HepG2 (cell line): ENCODE data around the gene POC1A. TPM values are rescaled to one million over a fixed set of nuclear protein-coding genes. Genes with fewer than 3 reads are reported as not detected.
A peak's percentile ranks its signal among the peaks of the same experiment; 100 is the strongest.

Experiments
- FOXA3 ChIP-seq: IDR thresholded peaks from 2 replicates; pipeline ENCODE4 v1.6.1; 2016; ENCODE audit warnings: missing genetic modification reagents, missing compliant biosample characterization
- GATAD2A ChIP-seq: IDR thresholded peaks from 2 replicates; pipeline ENCODE4 v1.6.1; 2016
- GRHL1 ChIP-seq: sonication (generic); formaldehyde crosslinking; conservative IDR thresholded peaks from 2 replicates; pipeline ENCODE4 v1.8.0; 2022; ENCODE audit warnings: missing genetic modification reagents
- HNF4A ChIP-seq: sonication (generic); formaldehyde crosslinking; IDR thresholded peaks from 2 replicates; pipeline ENCODE4 v1.4.0; 2020; ENCODE audit warnings: missing genetic modification reagents
- MIER3 ChIP-seq: IDR thresholded peaks from 2 replicates; pipeline ENCODE4 v1.6.1; 2016; ENCODE audit warnings: missing compliant biosample characterization, borderline replicate concordance
- REXO4 ChIP-seq: sonication (generic); formaldehyde crosslinking; IDR thresholded peaks from 2 replicates; pipeline ENCODE4 v1.8.0; 2022; ENCODE audit warnings: missing genetic modification reagents, mild to moderate bottlenecking, borderline replicate concordance
- SALL1 ChIP-seq: sonication (generic); formaldehyde crosslinking; IDR thresholded peaks from 2 replicates; pipeline ENCODE4 v1.8.0; 2022; ENCODE audit warnings: mild to moderate bottlenecking, missing genetic modification reagents
- SIX1 ChIP-seq: sonication (generic); formaldehyde crosslinking; IDR thresholded peaks from 2 replicates; pipeline ENCODE4 v1.4.0; 2020; ENCODE audit warnings: missing genetic modification reagents, borderline replicate concordance
- ZNF331 ChIP-seq: sonication (generic); formaldehyde crosslinking; IDR thresholded peaks from 2 replicates; pipeline ENCODE4 v1.4.0; 2020; ENCODE audit warnings: missing genetic modification reagents
- ZNF407 ChIP-seq: sonication (generic); formaldehyde crosslinking; IDR thresholded peaks from one replicate; pipeline ENCODE4 v1.5.1; 2020; ENCODE audit warnings: mild to moderate bottlenecking, missing genetic modification reagents; ENCODE audit errors: not compliant biosample characterization
- ZNF616 ChIP-seq: sonication (generic); formaldehyde crosslinking; IDR thresholded peaks from 2 replicates; pipeline ENCODE4 v1.5.0; 2020; ENCODE audit warnings: low read depth, mild to moderate bottlenecking, missing genetic modification reagents
- ZNF652 ChIP-seq: IDR thresholded peaks from 2 replicates; pipeline ENCODE4 v1.6.1; 2016; ENCODE audit warnings: low read depth, borderline replicate concordance
- ZNF768 ChIP-seq: sonication (generic); formaldehyde crosslinking; IDR thresholded peaks from 2 replicates; pipeline ENCODE4 v1.4.0; 2020; ENCODE audit warnings: missing genetic modification reagents
- polyA plus RNA-seq, 8 experiments: library from polyadenylated mRNA; depleted of rRNA in 3 of 8; stranded (reverse) in 7 of 8; unstranded in 1 of 8; fragments of >200 nt; fragmentation: Illumina TruSeq in 4 of 8; extraction: Trizol in 4 of 8; gene quantifications; 2 replicates each; pipeline versions ENCODE4 v1.2.1 to v1.2.3, GENCODE V29; 2011 to 2016; ENCODE audit warnings: low read depth in 4 of 8, missing spikeins in 1 of 8, mixed read lengths in 1 of 8; ENCODE audit not compliant: insufficient read depth in 1 of 8
- total RNA-seq, 5 experiments: library from RNA; depleted of rRNA; stranded (reverse); fragments of >200 nt; fragmentation: Illumina TruSeq; extraction: Trizol; gene quantifications; 2 replicates each; pipeline ENCODE4 v1.2.3, GENCODE V29; 2016; ENCODE audit warnings: low read depth in 1 of 5
- TF ChIP-seq, protein P1 (sequence below): sonication (generic); formaldehyde crosslinking; IDR thresholded peaks from 2 replicates; pipeline ENCODE4 v1.9.0; 2021; ENCODE audit warnings: missing genetic modification reagents, mild to moderate bottlenecking, borderline replicate concordance
- TF ChIP-seq, protein P2 (sequence below): sonication (generic); formaldehyde crosslinking; IDR thresholded peaks from 2 replicates; pipeline ENCODE4 v1.4.0; 2020; ENCODE audit warnings: missing genetic modification reagents
- TF ChIP-seq, protein P3 (sequence below): sonication (generic); formaldehyde crosslinking; IDR thresholded peaks from 2 replicates; pipeline ENCODE4 v1.8.0; 2022; ENCODE audit warnings: mild to moderate bottlenecking, missing genetic modification reagents, borderline replicate concordance

The POC1A gene
- total and polyA plus RNA-seq, 2 of the 13 experiments (the other 11 are each of a cell fraction or from before 2014, with no cell fraction given) = 14.6 to 20.0 TPM

GRCh38 chr3:52123106-52123725 is 31.0 kb downstream of the POC1A start (continued):
- TF ChIP-seq ZNF407 (CRISPR knock-in tag) = no peak
- 0 out of 2 replicates have a peak, but pooled peaks have one; percentile 41 for TF ChIP-seq ZNF768 (CRISPR knock-in tag)
- TF ChIP-seq HNF4A (CRISPR knock-in tag) = no peak
- TF ChIP-seq ZNF652 (CRISPR knock-in tag) = no peak
- TF ChIP-seq MIER3 (CRISPR knock-in tag) = peak; percentile 54; the same call in 1 of the 2 replicates
- TF ChIP-seq SALL1 (CRISPR knock-in tag) = peak; percentile 42; the same call in 1 of the 2 replicates
- TF ChIP-seq ZNF616 (CRISPR knock-in tag) = no peak
- peak; percentile 30; the same call in 1 of the 2 replicates for TF ChIP-seq FOXA3 (CRISPR knock-in tag)
- TF ChIP-seq ZNF331 (CRISPR knock-in tag) = 0 out of 2 replicates have a peak, but pooled peaks have one; percentile 45
- TF ChIP-seq, protein P1, sequence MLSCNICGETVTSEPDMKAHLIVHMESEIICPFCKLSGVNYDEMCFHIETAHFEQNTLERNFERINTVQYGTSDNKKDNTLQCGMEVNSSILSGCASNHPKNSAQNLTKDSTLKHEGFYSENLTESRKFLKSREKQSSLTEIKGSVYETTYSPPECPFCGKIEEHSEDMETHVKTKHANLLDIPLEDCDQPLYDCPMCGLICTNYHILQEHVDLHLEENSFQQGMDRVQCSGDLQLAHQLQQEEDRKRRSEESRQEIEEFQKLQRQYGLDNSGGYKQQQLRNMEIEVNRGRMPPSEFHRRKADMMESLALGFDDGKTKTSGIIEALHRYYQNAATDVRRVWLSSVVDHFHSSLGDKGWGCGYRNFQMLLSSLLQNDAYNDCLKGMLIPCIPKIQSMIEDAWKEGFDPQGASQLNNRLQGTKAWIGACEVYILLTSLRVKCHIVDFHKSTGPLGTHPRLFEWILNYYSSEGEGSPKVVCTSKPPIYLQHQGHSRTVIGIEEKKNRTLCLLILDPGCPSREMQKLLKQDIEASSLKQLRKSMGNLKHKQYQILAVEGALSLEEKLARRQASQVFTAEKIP = no peak
- TF ChIP-seq SIX1 (CRISPR knock-in tag) = no peak
- TF ChIP-seq GRHL1 = no peak
- TF ChIP-seq REXO4 (CRISPR knock-in tag) = no peak
- TF ChIP-seq, protein P2, sequence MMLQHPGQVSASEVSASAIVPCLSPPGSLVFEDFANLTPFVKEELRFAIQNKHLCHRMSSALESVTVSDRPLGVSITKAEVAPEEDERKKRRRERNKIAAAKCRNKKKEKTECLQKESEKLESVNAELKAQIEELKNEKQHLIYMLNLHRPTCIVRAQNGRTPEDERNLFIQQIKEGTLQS (CRISPR knock-in tag) = peak; percentile 46; the same call in 1 of the 2 replicates
- no peak for TF ChIP-seq GATAD2A
- TF ChIP-seq, protein P3, sequence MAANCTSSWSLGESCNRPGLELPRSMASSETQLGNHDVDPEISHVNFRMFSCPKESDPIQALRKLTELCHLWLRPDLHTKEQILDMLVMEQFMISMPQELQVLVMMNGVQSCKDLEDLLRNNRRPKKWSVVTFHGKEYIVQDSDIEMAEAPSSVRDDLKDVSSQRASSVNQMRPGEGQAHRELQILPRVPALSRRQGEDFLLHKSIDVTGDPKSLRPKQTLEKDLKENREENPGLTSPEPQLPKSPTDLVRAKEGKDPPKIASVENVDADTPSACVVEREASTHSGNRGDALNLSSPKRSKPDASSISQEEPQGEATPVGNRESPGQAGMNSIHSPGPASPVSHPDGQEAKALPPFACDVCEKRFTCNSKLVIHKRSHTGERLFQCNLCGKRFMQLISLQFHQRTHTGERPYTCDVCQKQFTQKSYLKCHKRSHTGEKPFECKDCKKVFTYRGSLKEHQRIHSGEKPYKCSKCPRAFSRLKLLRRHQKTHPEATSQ (CRISPR knock-in tag) = no peak
